IMR-90 (cell line): ENCODE data around the gene FLT1. TPM values are rescaled to one million over a fixed set of nuclear protein-coding genes. Genes with fewer than 3 reads are reported as not detected.

Source experiments
- ATAC-seq: fragments of 200-7000 bp; cut with Tn5 transposase; 2 replicates; pipeline ENCODE4 v1.9.1; 2020; ENCODE audit warnings: low read depth, mild to moderate bottlenecking, moderate library complexity
- BruUV-seq: library from RNA; stranded (reverse); fragments of 400-500 nt; replicated peaks from 2 replicates; lab custom pipeline; 2021; lab: Mats Ljungman, UMichigan
- CTCF ChIA-PET: fragments of 300-600 bp; formaldehyde crosslinking; extraction: SDS; loops from one replicate; lab custom pipeline; 2021; ENCODE audit warnings: antibody characterized with exemption; lab: Yijun Ruan, JAX
- POLR2A ChIA-PET: fragments of 300-600 bp; sonication (Branson Sonifier 250); formaldehyde crosslinking; loops from one replicate; lab custom pipeline; 2022; ENCODE audit warnings: antibody characterized with exemption; ENCODE audit not compliant: unreplicated experiment; lab: Charles Lee
- DNase-seq: peaks from one replicate; pipeline ENCODE4 v3.0.0; 2013
- H2AFZ ChIP-seq: replicated peaks from 2 replicates; pipeline ENCODE3; 2013; ENCODE audit warnings: low read length, mild to moderate bottlenecking; ENCODE audit not compliant: poor library complexity
- H2AK5ac ChIP-seq: 2 replicates; pipeline ENCODE4 v1.6.1; 2013; ENCODE audit warnings: low read depth, low read length, inconsistent platforms
- H2AK9ac ChIP-seq: replicated peaks from 2 replicates; pipeline ENCODE3; 2013; ENCODE audit warnings: mild to moderate bottlenecking, low read depth, low read length, moderate library complexity; ENCODE audit not compliant: poor library complexity
- H2BK120ac ChIP-seq: 2 replicates; pipeline ENCODE4 v1.6.1; 2013; ENCODE audit warnings: low read depth, low read length, inconsistent platforms
- H2BK15ac ChIP-seq: 3 replicates; pipeline ENCODE4 v1.6.1; 2013; ENCODE audit warnings: low read depth, low read length, inconsistent platforms
- H2BK20ac ChIP-seq: 2 replicates; pipeline ENCODE4 v1.6.1; 2013; ENCODE audit warnings: low read depth, mild to moderate bottlenecking, inconsistent platforms, low read length, moderate library complexity
- H2BK5ac ChIP-seq: 2 replicates; pipeline ENCODE4 v1.6.1; 2013; ENCODE audit warnings: mild to moderate bottlenecking, low read depth, low read length, inconsistent platforms; ENCODE audit not compliant: poor library complexity, severe bottlenecking
- H3K14ac ChIP-seq: replicated peaks from 2 replicates; pipeline ENCODE4 v1.6.1; 2013; ENCODE audit warnings: low read depth, low read length, inconsistent platforms
- H3K18ac ChIP-seq: 2 replicates; pipeline ENCODE4 v1.6.1; 2013; ENCODE audit warnings: low read depth, low read length, control low read depth
- H3K23ac ChIP-seq: 2 replicates; pipeline ENCODE4 v1.6.1; 2013; ENCODE audit warnings: low read depth, low read length, inconsistent platforms
- H3K27ac ChIP-seq: 2 replicates; pipeline ENCODE4 v1.5.1; 2013; ENCODE audit warnings: mild to moderate bottlenecking, control low read depth, low read length; ENCODE audit not compliant: insufficient read depth
- H3K27me3 ChIP-seq: 2 replicates; pipeline ENCODE4 v1.6.1; 2013; ENCODE audit warnings: low read length; ENCODE audit not compliant: control insufficient read depth, insufficient read depth
- H3K36me3 ChIP-seq: 2 replicates; pipeline ENCODE4 v1.6.1; 2013; ENCODE audit warnings: low read length, mixed read lengths; ENCODE audit not compliant: control insufficient read depth, insufficient read depth
- H3K4ac ChIP-seq: 2 replicates; pipeline ENCODE4 v1.6.1; 2013; ENCODE audit warnings: low read depth, low read length, inconsistent platforms
- H3K4me1 ChIP-seq: 2 replicates; pipeline ENCODE4 v1.6.1; 2013; ENCODE audit warnings: low read length, mixed read lengths; ENCODE audit not compliant: control insufficient read depth, insufficient read depth
- H3K4me2 ChIP-seq: 2 replicates; pipeline ENCODE4 v1.6.1; 2013; ENCODE audit warnings: low read depth, mild to moderate bottlenecking, control low read depth, low read length, moderate library complexity
- H3K4me3 ChIP-seq: 2 replicates; pipeline ENCODE4 v1.5.1; 2013; ENCODE audit warnings: low read depth, mild to moderate bottlenecking, control low read depth, low read length, moderate library complexity; ENCODE audit not compliant: insufficient read depth
- H3K56ac ChIP-seq: 2 replicates; pipeline ENCODE4 v1.6.1; 2013; ENCODE audit warnings: low read length, inconsistent platforms; ENCODE audit not compliant: insufficient read depth; ENCODE audit errors: extremely low read depth
- H3K79me1 ChIP-seq, 2 experiments: 2 replicates each; pipeline ENCODE4 v1.6.1; 2013; ENCODE audit warnings: low read length in 2 of 2, inconsistent platforms in 1 of 2, low read depth in 1 of 2
- H3K9ac ChIP-seq: 2 replicates; pipeline ENCODE4 v1.6.1; 2013; ENCODE audit warnings: low read depth, low read length, control low read depth
- H3K9me1 ChIP-seq: 2 replicates; pipeline ENCODE4 v1.6.1; 2013; ENCODE audit warnings: low read length, inconsistent platforms; ENCODE audit not compliant: insufficient read depth
- H3K9me3 ChIP-seq: 2 replicates; pipeline ENCODE4 v1.6.1; 2013; ENCODE audit warnings: low read length; ENCODE audit not compliant: control insufficient read depth, insufficient read depth
- H4K20me1 ChIP-seq: 2 replicates; pipeline ENCODE4 v1.6.1; 2013; ENCODE audit warnings: low read length, inconsistent platforms; ENCODE audit not compliant: insufficient read depth
- H4K5ac ChIP-seq: 2 replicates; pipeline ENCODE4 v1.6.1; 2013; ENCODE audit warnings: mild to moderate bottlenecking, low read depth, low read length, control low read depth
- H4K8ac ChIP-seq, 2 experiments: 2 replicates each; pipeline ENCODE4 v1.6.1; 2013; ENCODE audit warnings: low read depth in 2 of 2, low read length in 2 of 2, control low read depth in 1 of 2, inconsistent platforms in 1 of 2
- H4K91ac ChIP-seq: 2 replicates; pipeline ENCODE4 v1.6.1; 2013; ENCODE audit warnings: low read depth, low read length, inconsistent platforms; ENCODE audit not compliant: insufficient read depth
- BHLHE40 ChIP-seq: fragments of 150-350 bp; IDR thresholded peaks from 2 replicates; pipeline ENCODE4 v1.6.1; 2016; ENCODE audit warnings: mild to moderate bottlenecking, low read depth, low read length
- CEBPB ChIP-seq: IDR thresholded peaks from 2 replicates; pipeline ENCODE4 v1.6.1; 2012; ENCODE audit warnings: low read depth, low read length, improper control_type of control experiment
- CHD1 ChIP-seq: IDR thresholded peaks from 2 replicates; pipeline ENCODE4 v1.6.1; 2012; ENCODE audit warnings: low read depth, low read length, improper control_type of control experiment
- CTCF ChIP-seq: conservative IDR thresholded peaks from 2 replicates; pipeline ENCODE4 v1.5.1; 2012; ENCODE audit warnings: mild to moderate bottlenecking, low read depth, low read length, improper control_type of control experiment
- FOS ChIP-seq: fragments of 150-350 bp; IDR thresholded peaks from 2 replicates; pipeline ENCODE4 v1.6.1; 2016; ENCODE audit warnings: low read depth, low read length
- NFE2L2 ChIP-seq: fragments of 150-350 bp; IDR thresholded peaks from 2 replicates; pipeline ENCODE4 v1.6.1; 2016; ENCODE audit warnings: low read depth, mild to moderate bottlenecking, low read length
- POLR2A ChIP-seq: IDR thresholded peaks from 2 replicates; pipeline ENCODE4 v1.6.1; 2012; ENCODE audit warnings: mild to moderate bottlenecking, low read depth, low read length
- RAD21 ChIP-seq: IDR thresholded peaks from 2 replicates; pipeline ENCODE4 v1.6.1; 2012; ENCODE audit warnings: low read length, improper control_type of control experiment
- SMC3 ChIP-seq: fragments of 150-350 bp; IDR thresholded peaks from 2 replicates; pipeline ENCODE4 v1.6.1; 2016; ENCODE audit warnings: low read depth, mild to moderate bottlenecking, antibody characterized with exemption, low read length, moderate library complexity
- WGBS, 2 experiments: methylation state at CpG; one replicate each; pipeline versions ENCODE4 v1.1.5 to v1.1.7; 2013; ENCODE audit warnings: missing lambda C conversion rate in 2 of 2; ENCODE audit not compliant: insufficient read length in 1 of 2; ENCODE audit errors: extremely low coverage in 2 of 2; 5-methylcytosine and 5-hydroxymethylcytosine counted together
- dilution Hi-C: fragments of 300-500 bp; cut with HindIII; formaldehyde crosslinking; loops from one replicate; pipeline ENCODE4 v1.14.3; 2018; ENCODE audit warnings: low sequenced_read_pairs; ENCODE audit not compliant: unreplicated experiment
- in situ Hi-C: fragments of 300-500 bp; cut with MboI; formaldehyde crosslinking; loops from 3 replicates; pipeline ENCODE4 v1.14.3; 2019; ENCODE audit warnings: low sequenced_read_pairs, inconsistent platforms, mixed read lengths
- intact Hi-C: fragments of 100-400 bp; cut with micrococcal nuclease; formaldehyde crosslinking; loops from 2 replicates; pipeline ENCODE4 v1.10.0; 2022
- polyA plus RNA-seq, 3 experiments: library from polyadenylated mRNA; depleted of rRNA; stranded (reverse); fragments of >200 nt; gene quantifications; 2 replicates each; pipeline ENCODE4 v1.2.3, GENCODE V29; 2012; ENCODE audit warnings: low replicate concordance in 1 of 3
- total RNA-seq: library from RNA; depleted of rRNA; stranded (reverse); fragments of >200 nt; gene quantifications from 2 replicates; pipeline ENCODE4 v1.2.3, GENCODE V29; 2012

FLT1 gene
- total and polyA plus RNA-seq, 2 of the 4 experiments (the other 2 are of a cell fraction), result 4.5 to 10.4 TPM

DNA sequence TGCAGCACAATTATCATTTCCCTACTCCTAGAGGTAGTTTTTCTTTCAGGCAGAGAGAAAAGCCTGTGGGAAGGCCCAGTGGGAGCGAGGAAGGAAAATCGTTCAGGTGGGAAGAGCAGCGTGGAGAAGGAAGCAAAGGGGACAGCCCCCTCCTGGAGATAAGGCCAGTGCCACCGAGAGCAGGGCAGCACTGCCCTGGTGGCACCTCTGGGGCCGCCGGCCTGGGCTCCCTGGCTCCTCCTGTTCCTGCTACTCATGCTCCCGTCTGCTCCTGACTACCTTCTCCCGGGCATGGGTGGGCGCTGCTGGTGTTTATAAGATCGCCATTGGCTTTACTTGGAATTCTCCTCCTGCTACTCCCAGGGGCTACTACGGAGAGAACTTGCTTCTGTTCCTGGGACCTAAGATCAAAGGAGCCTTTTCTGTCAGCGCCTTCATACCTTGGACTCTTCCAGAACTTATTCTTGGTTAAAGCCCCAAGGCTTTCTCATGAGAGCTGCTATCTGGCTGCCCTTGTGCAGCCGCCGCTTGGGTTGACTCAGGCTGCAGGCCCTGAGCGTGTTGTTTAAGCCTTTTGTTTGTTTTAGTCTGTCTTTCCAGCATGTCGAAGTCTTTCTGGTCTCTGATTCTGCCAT is 3.7 kb upstream of the FLT1 start:
- ChIA-PET CTCF (interaction anchor here (0.5 to 0.7 kb wide), 3 partner anchors 124 to 254 kb away, joined by 3 to 6 read pairs (median 3); no protein-coding TSS in a partner anchor), POLR2A (no interaction called here)
- 68% methylated on average over 7 of the region's 16 CpGs; no CpG with 5 or more reads in 1 of the 2 experiments for WGBS, 2 experiments

More for the DNA sequence above, 3.7 kb upstream of the FLT1 start:
- H4K20me1 ChIP-seq, result no peaks in the 10 kb centered on the region
- no peak overlapping the region for H2BK120ac ChIP-seq
- H3K79me1 ChIP-seq, result 0 out of 4 replicates have a peak, but pooled peaks cover 0 to 3% of the 10 kb centered on the region in 2 experiments
- in situ Hi-C loops (no loop called here), dilution Hi-C loops (no loop called here), intact Hi-C loops (loop anchor here (5.0 kb wide), 2 partner anchors 139 to 176 kb away; no protein-coding TSS in a partner anchor)
- H4K5ac ChIP-seq, result no peak overlapping the region
- TF ChIP-seq CEBPB, result no peak
- TF ChIP-seq POLR2A, result no peak
- no peak for TF ChIP-seq CHD1
- no peak for TF ChIP-seq NFE2L2
- TF ChIP-seq BHLHE40, result no peak
- no peak for TF ChIP-seq RAD21
- no peak for TF ChIP-seq FOS
- TF ChIP-seq SMC3, result no peak
- TF ChIP-seq CTCF, result no peak
- H3K23ac ChIP-seq, result no peak overlapping the region
- no peak overlapping the region for H3K4me3 ChIP-seq
- no peak overlapping the region for H3K18ac ChIP-seq
- no peaks in the 10 kb centered on the region for H3K36me3 ChIP-seq
- H3K27ac ChIP-seq, result no peak overlapping the region
- H2AK5ac ChIP-seq, result no peak overlapping the region
- no peak overlapping the region for H4K91ac ChIP-seq
- BruUV-seq, result no TSS peak
- no peak overlapping the region for H3K14ac ChIP-seq
- H4K8ac ChIP-seq, result no peak overlapping the region
- H3K56ac ChIP-seq, result no peak overlapping the region
- H3K9ac ChIP-seq, result no peak overlapping the region
- H3K27me3 ChIP-seq, result peaks cover 18% of the 10 kb centered on the region; the same call in 1 of the 2 replicates
- H3K9me1 ChIP-seq, result 0 out of 2 replicates have a peak, but pooled peaks cover 2% of the 10 kb centered on the region
- no peak overlapping the region for H2BK15ac ChIP-seq
- H3K4me1 ChIP-seq, result peaks cover 7% of the 10 kb centered on the region
- ATAC-seq (no peak), DNase-seq (no peak)
- no peak overlapping the region for H2BK20ac ChIP-seq
- no peak overlapping the region for H3K4me2 ChIP-seq
- no peak overlapping the region for H2AK9ac ChIP-seq
- no peak overlapping the region for H3K4ac ChIP-seq
- H2BK5ac ChIP-seq, result no peak overlapping the region
- H3K9me3 ChIP-seq, result no peaks in the 10 kb centered on the region
- H2AFZ ChIP-seq, result no peak overlapping the region
